CD1c-positive myeloid dendritic cell (primary cell): ENCODE results near the gene MMEL1.
"Not testable (repeated sequence)": the region's sequence is repeated elsewhere in the genome, so short reads cannot be mapped to it uniquely, and the experiment has no call there.

Experiments used
- DNase-seq: peaks from one replicate; pipeline ENCODE4 v3.0.0-alpha.2; 2016; ENCODE audit errors: extremely low spot score

Gene MMEL1

GRCh38 chr1:2557482-2558400 lies 75.1 kb downstream of the MMEL1 start:
- DNase-seq: no peak

DNA sequence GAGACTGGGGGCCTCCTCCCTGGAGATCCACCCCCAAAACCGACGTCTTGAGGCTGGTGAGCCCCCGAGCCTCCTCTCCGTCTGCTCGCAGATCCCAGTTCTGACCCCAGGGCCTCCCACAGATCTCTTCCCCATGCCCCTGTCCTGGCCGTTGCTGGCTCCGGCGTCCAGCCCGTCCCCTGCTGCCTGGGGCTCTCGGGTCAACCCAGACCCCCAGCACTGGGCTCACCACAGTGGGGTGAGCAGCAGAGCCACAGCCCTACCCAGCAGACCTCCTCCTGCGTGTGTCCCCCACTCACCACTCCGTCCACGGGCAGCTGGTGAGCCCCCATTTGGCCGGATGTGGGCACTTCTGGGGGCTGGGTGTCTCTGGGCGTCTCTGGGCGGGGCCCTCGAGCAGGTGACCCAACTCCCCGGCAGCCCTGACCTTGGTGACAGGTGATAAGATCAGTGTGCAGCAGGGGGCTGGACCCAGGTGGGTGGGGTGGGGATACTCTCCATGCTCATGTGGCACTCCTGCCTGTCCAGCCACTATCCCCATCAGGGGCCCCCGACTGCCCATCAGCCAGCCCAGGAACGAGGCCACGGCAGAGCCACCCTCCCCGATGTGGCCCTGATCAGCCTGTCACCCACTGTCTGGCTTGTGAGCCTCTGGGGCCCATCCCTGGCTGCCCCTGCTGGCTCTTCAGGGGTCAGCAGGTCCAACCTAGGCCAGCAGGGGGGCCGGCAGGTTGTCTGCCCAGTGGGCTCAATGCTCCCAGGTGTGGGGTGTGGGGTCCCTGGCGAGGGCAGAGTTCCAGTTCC lies 75.9 kb downstream of the MMEL1 start:
- no peak for DNase-seq

DNA sequence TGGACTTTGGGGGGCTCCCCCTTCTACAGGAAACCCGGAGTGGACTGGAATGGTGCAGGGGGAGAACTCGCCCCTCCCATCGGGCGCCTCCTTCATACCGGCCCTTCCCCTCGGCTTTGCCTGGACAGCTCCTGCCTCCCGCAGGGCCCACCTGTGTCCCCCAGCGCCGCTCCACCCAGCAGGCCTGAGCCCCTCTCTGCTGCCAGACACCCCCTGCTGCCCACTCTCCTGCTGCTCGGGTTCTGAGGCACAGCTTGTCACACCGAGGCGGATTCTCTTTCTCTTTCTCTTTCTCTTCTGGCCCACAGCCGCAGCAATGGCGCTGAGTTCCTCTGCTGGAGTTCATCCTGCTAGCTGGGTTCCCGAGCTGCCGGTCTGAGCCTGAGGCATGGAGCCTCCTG lies 76.5 kb downstream of the MMEL1 start, which contains the start of gene TNFRSF14:
Gene TNFRSF14 (plus strand): TSS at position 95 of the 401 bp plus-strand sequence. CDS start 294 bp downstream, at position 389.
- DNase-seq: peak; percentile 76

DNA sequence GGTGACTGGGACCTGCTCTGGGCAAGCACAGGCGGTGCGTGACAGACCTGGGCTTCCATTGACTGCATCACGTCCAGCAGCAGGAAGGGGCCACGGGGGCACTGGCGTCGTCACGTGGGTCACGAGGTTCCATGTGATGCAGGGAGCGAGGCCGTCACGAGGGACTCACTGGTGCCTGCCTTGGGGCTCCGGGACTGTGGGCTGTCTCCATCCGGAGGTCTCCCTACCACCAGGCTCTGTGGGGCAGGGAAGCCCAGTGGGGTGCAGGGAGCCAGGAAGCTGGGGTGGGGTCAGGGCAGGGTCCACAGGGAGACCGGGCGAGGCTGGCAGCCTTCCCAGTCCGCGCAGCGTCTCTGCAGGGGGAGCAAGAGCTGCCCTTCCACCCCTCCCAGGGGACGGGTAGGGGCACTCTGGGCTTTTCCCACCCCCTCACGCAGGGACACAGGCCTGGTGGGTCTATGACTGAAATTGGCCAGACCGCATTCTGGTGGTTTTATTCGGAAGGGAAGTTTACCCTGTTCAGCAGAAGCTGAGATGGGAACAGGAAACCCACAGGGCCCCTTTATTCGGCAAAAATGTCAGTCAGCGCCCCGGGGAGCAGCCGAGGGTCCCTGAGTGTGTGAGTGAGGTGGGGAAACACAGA lies 77.1 kb downstream of the MMEL1 start:
- peak; percentile 94 for DNase-seq

DNA sequence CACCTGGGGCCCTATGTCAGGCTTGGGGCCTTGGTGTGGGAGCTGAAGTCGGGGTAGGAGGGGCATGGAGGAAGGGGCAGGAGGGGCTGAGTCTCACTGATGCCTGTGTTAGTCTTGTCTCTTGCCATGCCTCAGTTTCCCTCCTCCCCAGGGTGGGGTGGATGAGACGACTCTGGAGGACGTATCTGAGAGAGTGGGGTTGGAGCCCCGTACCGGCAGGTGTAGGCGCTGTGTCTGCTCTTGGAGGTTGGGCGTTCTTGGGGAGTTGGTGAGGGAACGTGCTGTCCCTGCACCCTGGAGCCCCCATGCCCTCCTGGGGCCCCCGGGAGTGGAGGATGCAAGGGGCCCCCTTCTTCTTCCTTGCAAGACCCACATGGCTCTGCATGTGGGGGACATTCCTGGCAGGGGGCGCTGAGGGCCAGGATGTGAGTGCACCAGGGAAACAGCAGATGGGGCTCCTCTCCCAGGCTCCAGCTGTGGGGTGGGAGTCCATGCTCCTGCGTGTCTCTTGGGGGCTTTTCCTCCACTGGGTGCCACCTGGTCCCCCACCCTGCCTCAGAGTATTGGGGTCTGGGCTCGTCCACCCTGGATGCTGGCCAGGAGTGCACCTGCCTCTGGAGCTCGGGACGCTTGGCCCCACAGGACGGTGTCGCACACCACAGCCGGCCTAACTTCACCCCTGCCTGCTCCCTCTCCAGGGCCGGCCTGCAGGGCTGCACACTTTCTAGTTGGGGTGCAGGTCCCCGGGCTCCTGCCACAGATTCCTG lies 78.0 kb downstream of the MMEL1 start:
- DNase-seq: peak; percentile 51

- no peak for DNase-seq
These were observed 78.8 kb downstream of the MMEL1 start for GRCh38 chr1:2553871-2554620.

GRCh38 chr1:2553076-2553475 lies 79.7 kb downstream of the MMEL1 start:
- not testable (repeated sequence) for DNase-seq

DNA sequence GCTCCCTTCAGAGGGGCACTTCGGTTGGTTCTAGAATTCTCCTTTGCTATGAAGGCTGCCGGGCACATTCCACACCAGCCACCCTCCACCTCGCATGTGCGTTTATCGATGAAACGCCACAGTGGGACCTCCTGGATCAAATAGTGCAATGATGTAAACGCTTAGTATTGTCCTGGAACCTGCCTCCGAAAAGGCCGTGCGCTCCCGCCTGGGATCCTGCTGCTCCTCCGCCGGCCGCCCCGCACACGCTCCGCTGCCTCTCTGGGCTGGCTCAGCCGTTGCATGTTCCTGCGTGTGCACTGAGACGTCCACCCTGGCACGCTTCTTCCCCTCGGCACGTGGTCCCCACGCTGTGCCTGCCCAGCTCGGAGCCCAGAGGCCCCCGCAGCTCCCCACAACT lies 80.6 kb downstream of the MMEL1 start:
- no peak for DNase-seq

- DNase-seq: not testable (repeated sequence)
These were observed 81.3 kb downstream of the MMEL1 start for GRCh38 chr1:2551544-2551943.

- DNase-seq: not testable (repeated sequence)
These were observed 82.4 kb downstream of the MMEL1 start for GRCh38 chr1:2550309-2550861.

DNA sequence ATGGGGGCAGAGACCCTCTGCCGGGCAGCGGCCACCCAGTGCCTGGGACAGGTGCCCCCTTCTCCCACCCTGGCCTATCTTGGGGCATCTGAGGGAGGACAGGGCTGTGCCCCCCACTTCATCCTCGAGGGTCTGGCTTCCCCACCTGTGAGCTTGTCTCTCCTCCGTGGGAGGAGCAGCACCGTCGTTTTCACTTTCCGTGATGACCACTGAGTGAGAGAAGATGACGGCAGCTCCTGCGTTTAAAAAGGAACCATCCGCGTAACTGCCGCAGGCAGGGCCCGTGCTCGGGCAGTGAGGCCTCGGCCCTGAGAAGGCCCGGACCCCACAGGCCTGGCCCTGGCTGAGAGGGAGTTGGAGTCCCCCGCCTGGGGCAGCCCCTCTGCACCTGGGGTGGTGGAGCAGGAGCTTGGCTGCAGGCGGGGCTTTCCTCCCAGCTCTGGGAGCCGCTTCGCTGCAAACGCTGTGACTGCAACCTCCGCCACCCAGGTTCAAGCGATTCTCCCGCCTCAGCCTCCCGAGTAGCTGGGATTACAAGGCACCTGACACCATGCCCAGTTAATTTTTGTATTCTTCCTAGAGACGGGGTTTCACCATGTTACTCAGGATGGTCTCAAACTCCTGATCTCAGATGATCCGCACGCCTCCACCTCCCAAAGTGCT lies 83.3 kb downstream of the MMEL1 start:
- not testable (repeated sequence) for DNase-seq

- DNase-seq: peak; percentile 80
These were observed 84.7 kb downstream of the MMEL1 start for GRCh38 chr1:2548068-2548589.

DNA sequence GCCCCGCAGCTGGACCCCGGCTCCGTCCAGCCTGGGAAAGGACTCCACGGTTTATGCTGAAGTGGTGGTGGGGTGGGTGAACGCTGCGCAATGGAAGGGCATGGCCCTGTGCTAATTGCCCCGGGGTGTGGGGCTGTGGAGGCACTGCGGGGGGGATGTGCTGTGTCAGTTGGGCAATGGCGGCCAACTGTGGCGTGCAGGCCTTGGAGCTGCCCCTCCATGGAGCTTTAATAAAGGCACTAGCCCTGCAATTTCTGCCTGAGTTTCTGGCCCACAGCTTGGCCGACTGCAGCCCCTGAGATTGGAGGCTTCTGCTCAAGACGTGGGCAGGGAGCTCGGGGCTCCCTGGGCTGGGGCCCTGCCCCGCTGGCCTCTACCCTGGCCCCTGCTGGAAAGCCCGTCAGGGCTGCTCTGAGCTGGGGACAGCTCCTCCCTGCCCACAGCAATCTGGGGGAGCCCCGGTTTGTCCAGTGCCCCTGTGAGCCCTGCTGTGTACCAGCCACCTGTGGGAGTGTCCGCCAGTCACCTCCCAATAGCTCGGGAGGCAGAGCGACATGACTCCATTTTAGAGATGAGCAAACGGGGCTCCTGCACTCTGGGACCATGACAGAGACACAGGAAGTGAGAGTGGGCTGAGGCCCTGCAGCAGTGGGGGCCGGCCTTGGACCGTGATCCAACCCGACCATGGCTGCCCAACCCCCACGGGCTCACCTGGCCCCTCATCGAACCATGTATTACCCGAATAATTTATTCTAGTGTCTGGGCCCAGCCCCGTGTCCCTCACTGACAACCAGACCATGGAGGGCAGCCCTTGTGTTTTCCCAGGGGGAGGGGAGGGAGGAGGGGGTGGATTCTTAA lies 85.4 kb downstream of the MMEL1 start:
- DNase-seq: peak; percentile 58

DNA sequence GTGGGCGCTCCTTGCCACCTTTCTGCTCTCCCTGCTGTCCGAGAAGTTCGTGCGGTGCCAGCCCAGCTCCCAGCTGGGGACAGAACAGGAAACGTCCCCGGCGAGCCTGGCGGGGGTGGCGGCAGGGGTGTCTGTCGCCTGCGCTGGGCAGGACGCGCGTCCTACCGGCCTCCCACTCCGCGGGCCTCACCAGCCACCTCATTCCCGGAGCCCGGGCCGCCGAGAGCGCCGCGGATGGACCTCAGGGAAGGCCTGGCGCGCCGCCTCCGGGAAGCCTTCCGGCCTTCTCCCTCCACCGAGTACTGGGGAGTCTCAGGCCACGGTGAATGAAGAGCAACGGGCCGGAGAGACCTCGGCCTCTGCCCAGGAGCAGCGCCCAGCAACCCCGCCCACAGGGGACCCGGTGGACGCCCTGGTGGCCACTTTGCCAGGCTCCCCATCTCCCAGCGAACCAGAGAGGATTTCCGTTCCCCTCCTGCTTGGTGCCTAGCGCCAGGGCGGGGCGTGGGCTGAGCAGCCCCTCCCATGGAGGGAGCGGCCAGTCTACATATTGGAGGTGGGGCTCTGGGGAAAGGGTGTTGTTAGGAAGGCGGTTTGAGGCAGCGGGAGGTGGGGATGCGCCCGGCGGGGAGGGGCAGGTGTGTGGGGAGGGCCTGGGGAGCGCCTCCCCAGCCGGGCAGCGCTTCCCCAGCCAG lies 86.2 kb downstream of the MMEL1 start:
- DNase-seq: peak; percentile 93

GRCh38 chr1:2545754-2546514 lies 86.9 kb downstream of the MMEL1 start:
- DNase-seq: peak; percentile 84

- DNase-seq: no peak
These were observed 87.8 kb downstream of the MMEL1 start for GRCh38 chr1:2544875-2545640.
